IPS-15b (cell line): ENCODE results near the gene FSTL4.
A peak's percentile ranks its signal among the peaks of the same experiment; 100 is the strongest.

Experiments used
- H3K27me3 ChIP-seq: one replicate; pipeline ENCODE4 v1.6.1; 2013; ENCODE audit warnings: low read length; ENCODE audit not compliant: control insufficient read depth, insufficient read depth
- H3K36me3 ChIP-seq: one replicate; pipeline ENCODE4 v1.6.1; 2013; ENCODE audit warnings: low read length; ENCODE audit not compliant: control insufficient read depth, insufficient read depth
- H3K4me1 ChIP-seq: one replicate; pipeline ENCODE4 v1.6.1; 2013; ENCODE audit warnings: mild to moderate bottlenecking, low read length; ENCODE audit not compliant: control insufficient read depth, insufficient read depth
- H3K4me3 ChIP-seq: one replicate; pipeline ENCODE4 v1.5.1; 2013; ENCODE audit warnings: low read depth, low read length
- H3K9ac ChIP-seq: one replicate; pipeline ENCODE4 v1.6.1; 2013; ENCODE audit warnings: low read depth, mild to moderate bottlenecking, low read length
- H3K9me3 ChIP-seq: one replicate; pipeline ENCODE4 v1.6.1; 2013; ENCODE audit warnings: mild to moderate bottlenecking, low read length; ENCODE audit not compliant: control insufficient read depth, insufficient read depth

FSTL4 gene

DNA sequence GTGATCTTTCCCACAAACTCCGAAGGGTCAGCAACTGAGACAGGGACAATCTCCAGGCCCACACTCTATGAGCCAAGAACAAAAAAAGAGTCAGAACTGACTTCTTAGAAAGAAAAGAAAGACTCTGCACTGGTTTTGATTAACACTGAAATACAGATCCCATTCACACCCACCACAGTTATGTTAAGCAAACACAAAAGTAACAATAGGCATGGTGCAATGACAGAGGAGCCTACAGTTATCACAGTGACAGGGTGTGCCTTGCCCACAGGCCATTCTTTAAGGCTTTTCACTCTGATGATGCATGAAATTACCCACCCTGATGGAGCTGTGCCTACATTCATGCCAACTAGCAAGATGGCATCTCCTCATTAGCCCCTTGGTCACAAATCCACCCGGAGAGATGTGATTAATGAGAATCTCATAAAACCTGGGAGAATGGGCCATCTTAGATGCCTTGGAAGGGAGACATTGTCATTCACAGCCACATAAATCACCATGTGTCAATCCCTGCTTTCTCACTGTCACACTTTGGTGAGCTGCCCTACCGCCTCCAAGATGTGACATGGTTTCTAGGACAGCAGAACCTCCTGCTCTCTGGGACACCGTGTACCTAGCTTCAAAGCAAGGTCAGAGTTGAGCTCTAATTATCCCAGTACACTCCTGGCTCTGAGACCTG, 27.6 kb upstream of the FSTL4 start:
- H3K9ac ChIP-seq, result no peak overlapping the region

DNA sequence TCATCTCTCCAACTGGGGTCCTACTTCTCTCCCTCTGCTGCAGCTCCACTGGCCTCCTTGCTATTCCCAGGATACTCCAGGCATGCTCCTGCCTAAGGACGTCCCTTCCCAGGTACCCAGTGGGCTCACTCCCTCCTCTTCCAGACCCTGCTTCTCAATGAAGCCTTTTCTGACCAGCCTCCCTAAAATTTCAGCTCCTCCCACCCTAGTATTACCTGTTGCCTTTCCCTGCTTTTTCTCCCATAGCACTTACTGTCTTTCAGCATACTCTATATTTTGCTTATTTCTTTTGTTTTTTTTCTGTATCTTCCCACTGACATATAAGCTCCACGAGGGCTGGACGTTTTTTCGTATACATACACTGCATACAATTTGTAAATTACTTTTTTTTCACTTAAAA, 26.1 kb upstream of the FSTL4 start:
- Histone ChIP-seq H3K36me3 (no peaks in the 10 kb centered on the region), H3K27me3 (no peaks in the 10 kb centered on the region), H3K4me3 (no peak overlapping the region), H3K4me1 (no peaks in the 10 kb centered on the region), H3K9ac (no peak overlapping the region), H3K9me3 (no peaks in the 10 kb centered on the region)

More for the DNA sequence above, 27.6 kb upstream of the FSTL4 start:
- Histone ChIP-seq H3K27me3 (no peaks in the 10 kb centered on the region), H3K4me1 (no peaks in the 10 kb centered on the region), H3K4me3 (no peak overlapping the region), H3K36me3 (no peaks in the 10 kb centered on the region), H3K9me3 (no peaks in the 10 kb centered on the region)

DNA sequence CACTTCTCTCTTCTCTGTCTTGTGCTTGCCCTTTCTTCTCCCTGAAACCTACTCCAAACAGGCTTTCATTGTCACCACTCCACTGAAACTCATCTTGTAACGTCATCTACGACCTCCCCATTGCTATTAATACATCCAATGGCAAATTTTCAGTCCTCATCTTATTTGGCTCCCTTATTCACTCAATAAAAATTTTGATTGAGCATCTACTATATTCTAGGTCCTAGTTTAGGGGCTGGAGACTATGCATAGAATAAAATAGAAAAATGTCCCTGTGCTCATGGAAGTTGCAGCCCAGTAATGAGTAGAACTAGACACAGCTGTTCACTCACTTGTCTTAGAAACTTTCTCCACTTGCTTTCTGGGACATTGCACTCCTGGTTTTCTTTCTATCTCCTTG, 24.9 kb upstream of the FSTL4 start:
- Histone ChIP-seq H3K4me3 (no peak overlapping the region), H3K27me3 (no peaks in the 10 kb centered on the region), H3K9me3 (no peaks in the 10 kb centered on the region), H3K9ac (no peak overlapping the region), H3K36me3 (no peaks in the 10 kb centered on the region), H3K4me1 (no peaks in the 10 kb centered on the region)

DNA sequence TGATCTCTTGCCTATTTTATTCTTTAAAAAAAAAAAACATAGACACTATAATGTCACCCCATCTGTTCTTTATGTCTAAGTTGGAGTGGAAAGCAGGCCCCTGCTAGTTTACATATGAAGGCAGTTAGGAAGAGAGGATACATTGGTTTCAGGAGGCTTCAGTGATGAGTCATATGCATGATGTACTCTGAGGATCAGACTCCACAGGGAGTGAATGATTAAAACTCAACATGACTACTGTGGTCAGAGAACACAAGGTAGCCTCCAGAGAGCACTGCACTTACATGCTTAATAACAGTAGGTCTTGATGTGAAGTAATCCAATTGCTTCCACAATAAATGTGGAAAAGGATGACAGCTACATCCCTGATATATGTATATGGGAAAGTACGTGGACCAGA, 22.7 kb upstream of the FSTL4 start:
- H3K4me3 ChIP-seq, result no peak overlapping the region
- H3K4me1 ChIP-seq, result no peaks in the 10 kb centered on the region
- no peaks in the 10 kb centered on the region for H3K27me3 ChIP-seq
- H3K9me3 ChIP-seq, result no peaks in the 10 kb centered on the region
- no peaks in the 10 kb centered on the region for H3K36me3 ChIP-seq
- H3K9ac ChIP-seq, result no peak overlapping the region

DNA sequence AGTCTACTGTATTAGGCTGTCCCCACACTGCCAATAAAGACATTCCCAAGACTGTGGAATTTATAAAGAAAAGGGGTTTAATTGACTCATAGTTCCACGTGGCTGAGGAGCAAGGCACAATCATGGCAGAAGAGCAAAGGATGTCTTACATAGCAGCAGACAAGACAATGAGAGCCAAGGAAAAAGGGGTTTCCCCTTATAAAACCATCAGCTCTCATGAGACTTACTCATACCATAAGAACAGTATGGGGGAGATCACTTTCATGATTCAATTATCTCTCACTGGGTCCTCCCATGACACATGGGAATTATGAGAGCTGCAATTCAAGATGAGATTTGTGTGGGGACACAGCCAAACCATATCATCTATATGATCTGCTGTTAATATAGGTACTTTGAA, 14.8 kb upstream of the FSTL4 start:
- H3K9ac ChIP-seq, result no peak overlapping the region
- H3K36me3 ChIP-seq, result no peaks in the 10 kb centered on the region
- H3K9me3 ChIP-seq, result no peaks in the 10 kb centered on the region
- H3K4me3 ChIP-seq, result no peak overlapping the region
- H3K27me3 ChIP-seq, result no peaks in the 10 kb centered on the region
- H3K4me1 ChIP-seq, result no peaks in the 10 kb centered on the region

DNA sequence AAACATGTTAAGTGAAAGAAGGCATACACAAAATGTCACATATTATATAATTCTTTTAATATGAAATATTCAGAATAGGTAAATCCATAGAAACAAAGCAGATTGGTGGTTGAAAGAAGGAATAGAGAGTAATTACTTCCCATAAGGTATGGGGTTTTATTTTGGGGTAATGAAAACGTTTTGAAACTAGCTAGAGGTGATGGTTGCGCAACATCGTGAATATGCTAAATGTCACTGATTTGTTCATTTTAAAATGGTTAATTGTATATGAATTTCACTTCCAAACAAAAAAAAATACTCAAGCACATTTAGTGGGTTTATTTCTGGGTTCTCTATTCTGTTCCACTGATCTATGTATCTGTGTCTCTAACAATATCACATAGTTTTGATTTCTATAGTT, 12.0 kb upstream of the FSTL4 start:
- Histone ChIP-seq H3K9ac (no peak overlapping the region), H3K9me3 (no peaks in the 10 kb centered on the region), H3K36me3 (no peaks in the 10 kb centered on the region), H3K4me3 (no peak overlapping the region), H3K4me1 (no peaks in the 10 kb centered on the region), H3K27me3 (no peaks in the 10 kb centered on the region)

DNA sequence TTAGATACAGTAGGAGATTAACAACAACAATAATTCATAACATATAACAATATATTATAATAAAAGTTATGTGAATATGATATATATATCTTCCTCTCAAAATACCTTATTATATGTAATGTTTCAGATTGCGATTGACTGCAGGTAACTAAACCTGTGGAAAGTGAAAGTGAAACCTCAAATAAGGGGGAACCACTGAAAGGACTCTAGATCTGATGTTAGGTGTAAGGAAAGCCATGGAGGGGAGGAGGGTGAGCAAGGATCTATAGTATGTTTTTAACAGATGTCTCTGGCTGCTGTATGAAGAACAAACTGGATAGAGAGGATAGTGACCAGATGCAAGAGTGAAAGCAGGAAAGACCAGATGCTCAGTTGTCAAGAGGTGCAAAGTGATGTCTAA, 5.8 kb upstream of the FSTL4 start:
- no peaks in the 10 kb centered on the region for H3K36me3 ChIP-seq
- H3K9me3 ChIP-seq, result no peaks in the 10 kb centered on the region
- no peaks in the 10 kb centered on the region for H3K4me1 ChIP-seq
- peaks cover 27% of the 10 kb centered on the region for H3K27me3 ChIP-seq
- H3K4me3 ChIP-seq, result no peak overlapping the region
- no peak overlapping the region for H3K9ac ChIP-seq

DNA sequence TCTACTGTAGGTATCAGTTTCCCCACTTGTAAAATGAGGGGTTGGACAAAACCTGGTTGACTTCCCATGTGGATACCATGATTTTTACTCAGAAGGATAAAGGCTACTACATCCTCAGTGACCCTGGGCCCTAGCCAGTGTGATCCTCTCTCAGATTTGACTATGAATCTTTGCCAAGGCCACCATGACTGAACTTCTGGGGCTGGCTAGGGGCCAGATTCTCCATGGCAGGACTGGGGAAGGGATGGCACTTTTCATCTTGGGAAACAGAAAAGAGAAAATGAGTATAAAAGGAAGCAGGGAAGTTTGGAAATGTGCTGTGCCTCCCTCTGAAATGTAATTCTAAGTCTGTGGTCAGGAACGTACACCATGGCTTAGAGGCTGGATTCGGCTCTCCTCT, 1.4 kb upstream of the FSTL4 start:
- Histone ChIP-seq H3K9ac (no peak overlapping the region), H3K36me3 (no peaks in the 10 kb centered on the region), H3K9me3 (no peaks in the 10 kb centered on the region), H3K4me3 (no peak overlapping the region), H3K4me1 (no peaks in the 10 kb centered on the region), H3K27me3 (peaks cover 64% of the 10 kb centered on the region)

DNA sequence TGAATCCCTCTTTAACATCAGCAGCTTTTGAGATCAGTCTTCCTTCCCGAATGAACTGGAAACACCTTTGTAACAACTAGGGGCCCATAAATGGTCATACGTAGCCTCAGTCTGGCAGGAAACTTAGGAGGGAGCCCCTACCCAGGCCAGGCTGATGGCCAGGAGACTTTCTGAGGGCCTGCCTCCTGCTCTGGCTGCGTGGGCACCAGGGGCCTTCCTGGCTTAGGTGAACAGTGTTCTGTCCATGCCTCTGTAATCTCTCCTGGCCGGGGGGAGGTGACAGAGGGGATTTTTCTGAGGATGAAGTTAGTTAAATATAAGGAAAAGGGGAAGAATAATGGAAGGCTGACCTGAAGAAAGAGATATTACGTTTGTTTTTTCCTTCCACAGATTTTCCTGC, 843 bp upstream of the FSTL4 start:
- H3K4me1 ChIP-seq, result no peaks in the 10 kb centered on the region
- H3K4me3 ChIP-seq, result no peak overlapping the region
- peaks cover 61% of the 10 kb centered on the region for H3K27me3 ChIP-seq

DNA sequence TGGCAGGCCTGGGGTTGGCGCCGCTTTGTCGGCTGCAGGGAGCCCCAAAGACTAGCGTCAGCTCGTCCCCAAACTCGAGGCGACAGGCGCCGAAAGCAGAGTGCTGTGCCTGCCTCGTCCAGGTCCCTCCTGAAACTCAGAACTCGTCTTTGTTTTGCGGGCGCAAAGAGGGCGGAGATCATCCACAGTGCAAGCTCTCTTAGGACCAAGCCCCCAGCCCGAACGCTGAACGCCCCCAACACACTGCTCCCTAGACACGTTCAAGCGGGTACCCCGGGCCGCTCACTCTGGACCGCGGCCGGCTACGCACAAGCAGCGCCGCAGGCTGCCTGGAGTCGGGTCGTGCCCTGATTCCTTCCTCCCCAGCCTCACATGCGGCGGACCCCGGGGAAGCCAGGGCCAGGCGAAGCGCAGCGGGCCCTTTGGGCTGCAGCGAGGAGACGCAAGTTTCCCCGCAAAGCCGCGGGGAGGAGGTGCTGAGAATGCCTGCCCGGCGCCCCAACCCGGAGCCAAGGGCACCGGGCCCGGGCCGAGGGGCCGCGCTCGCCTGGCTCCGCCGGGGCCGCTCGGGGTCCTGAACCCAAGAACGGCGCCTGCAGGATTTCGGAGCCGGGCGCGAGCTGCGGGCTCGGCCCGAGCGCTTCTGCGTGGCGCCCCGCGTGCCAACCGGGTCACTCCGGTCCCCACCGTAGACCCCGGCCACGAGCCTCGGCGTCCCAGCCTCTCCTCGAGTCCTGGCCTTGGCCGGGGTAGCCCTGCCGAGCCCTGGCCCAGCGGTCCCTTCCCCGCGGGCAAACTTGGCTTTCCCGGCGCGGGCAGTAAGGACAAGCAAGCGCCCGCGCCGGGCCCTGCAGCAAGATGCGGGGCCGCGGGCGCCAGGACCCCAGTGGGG, 738 bp downstream of the FSTL4 start:
- Histone ChIP-seq H3K4me1 (no peaks in the 10 kb centered on the region), H3K4me3 (peak overlapping the region; percentile 65), H3K9me3 (no peaks in the 10 kb centered on the region), H3K9ac (no peak overlapping the region), H3K27me3 (peaks cover 61% of the 10 kb centered on the region), H3K36me3 (no peaks in the 10 kb centered on the region)

More for the DNA sequence above, 843 bp upstream of the FSTL4 start:
- no peaks in the 10 kb centered on the region for H3K9me3 ChIP-seq
- no peaks in the 10 kb centered on the region for H3K36me3 ChIP-seq
- H3K9ac ChIP-seq, result no peak overlapping the region

DNA sequence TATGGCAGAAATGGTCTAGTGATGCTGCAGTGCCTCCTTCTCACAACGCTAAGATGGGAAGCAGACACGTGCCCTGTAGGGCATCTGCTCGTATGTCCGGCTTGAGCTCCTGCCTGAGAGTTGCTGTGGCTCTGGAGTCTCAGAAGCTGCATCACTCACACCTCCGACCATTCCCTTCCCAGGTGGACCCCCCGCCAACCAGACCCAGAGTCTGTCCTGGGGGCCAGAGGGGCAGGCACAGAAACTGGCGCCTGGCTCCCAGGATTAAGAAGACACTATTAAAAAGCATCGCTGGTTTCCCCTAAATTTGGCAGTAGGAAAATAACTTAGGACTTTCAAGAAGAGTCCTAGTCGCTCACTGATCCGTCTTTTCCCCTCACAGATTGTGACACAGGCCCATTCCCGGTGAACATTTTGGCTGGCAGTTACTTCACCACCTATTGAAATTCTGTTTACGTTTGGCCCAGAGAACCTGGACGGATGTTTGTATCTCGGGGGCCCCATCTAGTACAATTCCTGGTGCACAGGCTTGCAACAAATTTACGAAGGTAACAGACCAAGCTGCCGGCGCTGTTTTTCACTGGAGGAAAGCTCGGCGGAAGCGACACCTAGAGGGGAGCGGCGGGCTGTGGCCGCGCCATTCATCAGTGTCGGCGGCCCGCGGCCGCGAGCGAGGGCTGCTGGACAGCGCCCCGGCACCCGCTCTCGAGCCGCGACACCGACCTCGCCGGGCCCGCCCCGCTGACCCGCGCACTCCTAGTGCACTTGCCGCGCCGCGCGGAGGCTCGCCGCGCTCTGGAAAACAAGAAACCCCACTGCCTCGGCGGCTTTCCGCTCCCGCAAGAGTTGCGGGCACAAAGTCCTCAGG, 1.6 kb downstream of the FSTL4 start:
- no peaks in the 10 kb centered on the region for H3K4me1 ChIP-seq
- H3K36me3 ChIP-seq, result no peaks in the 10 kb centered on the region
- H3K27me3 ChIP-seq, result peaks cover 58% of the 10 kb centered on the region
- no peaks in the 10 kb centered on the region for H3K9me3 ChIP-seq
- H3K4me3 ChIP-seq, result peak overlapping the region; percentile 65
- H3K9ac ChIP-seq, result no peak overlapping the region
